ENCODE measurements around the gene BGN. TPM values are rescaled to one million over a fixed set of nuclear protein-coding genes. Genes with fewer than 3 reads are reported as not detected.

Gene BGN
- total RNA-seq, 1 donor from 2014 or later: 0.56 TPM

GRCh38 chrX:153475751-153476281, 19.0 kb upstream of the BGN start:
- peaks cover 2% of the 10 kb centered on the region for H3K4me1 Mint-ChIP-seq (ENCODE audit: low read depth, unreplicated experiment)
- no peak overlapping the region for H3K27ac Mint-ChIP-seq (ENCODE audit: unreplicated experiment)
- TF ChIP-seq CTCF (IDR thresholded peaks at IDR 0.05; ENCODE audit: partially characterized antibody, unreplicated experiment): no peak
- peak overlapping the region; percentile 11 for H3K4me3 Mint-ChIP-seq (ENCODE audit: unreplicated experiment)
- peaks cover 4% of the 10 kb centered on the region for H3K9me3 Mint-ChIP-seq (ENCODE audit: unreplicated experiment)
- peaks cover 2% of the 10 kb centered on the region for H3K27me3 Mint-ChIP-seq (ENCODE audit: unreplicated experiment)
- DNase-seq: no peak
- no peaks in the 10 kb centered on the region for H3K36me3 Mint-ChIP-seq (ENCODE audit: unreplicated experiment)

- H3K36me3 Mint-ChIP-seq (ENCODE audit: unreplicated experiment): no peaks in the 10 kb centered on the region
- peaks cover 2% of the 10 kb centered on the region for H3K27me3 Mint-ChIP-seq (ENCODE audit: unreplicated experiment)
- H3K27ac Mint-ChIP-seq (ENCODE audit: unreplicated experiment): no peak overlapping the region
- no peak overlapping the region for H3K4me3 Mint-ChIP-seq (ENCODE audit: unreplicated experiment)
- no peak for DNase-seq
- H3K4me1 Mint-ChIP-seq (ENCODE audit: low read depth, unreplicated experiment): peaks cover 2% of the 10 kb centered on the region
- peaks cover 4% of the 10 kb centered on the region for H3K9me3 Mint-ChIP-seq (ENCODE audit: unreplicated experiment)
- TF ChIP-seq CTCF (IDR thresholded peaks at IDR 0.05; ENCODE audit: partially characterized antibody, unreplicated experiment): no peak
Measured at GRCh38 chrX:153476666-153477363, 18.0 kb upstream of the BGN start.

GRCh38 chrX:153477364-153477857, 17.4 kb upstream of the BGN start:
- no peak for DNase-seq
- peaks cover 2% of the 10 kb centered on the region for H3K4me1 Mint-ChIP-seq (ENCODE audit: low read depth, unreplicated experiment)
- no peak overlapping the region for H3K27ac Mint-ChIP-seq (ENCODE audit: unreplicated experiment)
- no peak for TF ChIP-seq CTCF (IDR thresholded peaks at IDR 0.05; ENCODE audit: partially characterized antibody, unreplicated experiment)
- H3K36me3 Mint-ChIP-seq (ENCODE audit: unreplicated experiment): no peaks in the 10 kb centered on the region
- peaks cover 2% of the 10 kb centered on the region for H3K27me3 Mint-ChIP-seq (ENCODE audit: unreplicated experiment)
- H3K9me3 Mint-ChIP-seq (ENCODE audit: unreplicated experiment): peaks cover 4% of the 10 kb centered on the region
- H3K4me3 Mint-ChIP-seq (ENCODE audit: unreplicated experiment): no peak overlapping the region

- Mint-ChIP-seq H3K27me3 (ENCODE audit: unreplicated experiment) (peaks cover 2% of the 10 kb centered on the region), H3K4me3 (ENCODE audit: unreplicated experiment) (no peak overlapping the region), H3K4me1 (ENCODE audit: low read depth, unreplicated experiment) (peaks cover 2% of the 10 kb centered on the region), H3K27ac (ENCODE audit: unreplicated experiment) (no peak overlapping the region), H3K9me3 (ENCODE audit: unreplicated experiment) (peaks cover 4% of the 10 kb centered on the region), H3K36me3 (ENCODE audit: unreplicated experiment) (no peaks in the 10 kb centered on the region)
- no peak for DNase-seq
- no peak for TF ChIP-seq CTCF (IDR thresholded peaks at IDR 0.05; ENCODE audit: partially characterized antibody, unreplicated experiment)
Measured at GRCh38 chrX:153477901-153478300, 16.9 kb upstream of the BGN start.

GRCh38 chrX:153478746-153479145, 16.0 kb upstream of the BGN start:
- no peaks in the 10 kb centered on the region for H3K36me3 Mint-ChIP-seq (ENCODE audit: unreplicated experiment)
- no peak overlapping the region for H3K27ac Mint-ChIP-seq (ENCODE audit: unreplicated experiment)
- peaks cover 3% of the 10 kb centered on the region for H3K9me3 Mint-ChIP-seq (ENCODE audit: unreplicated experiment)
- H3K27me3 Mint-ChIP-seq (ENCODE audit: unreplicated experiment): peaks cover 2% of the 10 kb centered on the region
- DNase-seq: no peak
- H3K4me1 Mint-ChIP-seq (ENCODE audit: low read depth, unreplicated experiment): peaks cover 2% of the 10 kb centered on the region
- TF ChIP-seq CTCF (IDR thresholded peaks at IDR 0.05; ENCODE audit: partially characterized antibody, unreplicated experiment): no peak
- no peak overlapping the region for H3K4me3 Mint-ChIP-seq (ENCODE audit: unreplicated experiment)

Measured in glutamatergic neuron (in vitro differentiated cells).